HG03565 (cell line): ENCODE data around the gene CFAP77.
"Not testable (repeated sequence)": the region's sequence is repeated elsewhere in the genome, so short reads cannot be mapped to it uniquely, and the experiment has no call there.

Experiments used
- ATAC-seq: cut with Tn5 transposase; IDR thresholded peaks from one replicate; pipeline ENCODE4 v1.9.1; 2021; ENCODE audit warnings: mild to moderate bottlenecking, moderate library complexity; ENCODE audit not compliant: unreplicated experiment

The CFAP77 gene

GRCh38 chr9:132543960-132544359 is 133.9 kb downstream of the CFAP77 start:
- no peak for ATAC-seq

- ATAC-seq = no peak
Observed at GRCh38 chr9:132545578-132545977, 135.6 kb downstream of the CFAP77 start.

GRCh38 chr9:132546148-132547051 is 136.4 kb downstream of the CFAP77 start:
- no peak for ATAC-seq

- no peak for ATAC-seq
Observed at GRCh38 chr9:132547052-132547431, 137.0 kb downstream of the CFAP77 start.

GRCh38 chr9:132547436-132547835 is 137.4 kb downstream of the CFAP77 start:
- no peak for ATAC-seq

- ATAC-seq = no peak
Observed at GRCh38 chr9:132547976-132548730, 138.1 kb downstream of the CFAP77 start.

GRCh38 chr9:132548751-132549640 is 139.0 kb downstream of the CFAP77 start:
- no peak for ATAC-seq

- ATAC-seq = no peak
Observed at GRCh38 chr9:132551556-132551955, 141.5 kb downstream of the CFAP77 start.

- ATAC-seq = no peak
Observed at GRCh38 chr9:132552041-132552440, 142.0 kb downstream of the CFAP77 start.

GRCh38 chr9:132554755-132555154 is 144.7 kb downstream of the CFAP77 start:
- ATAC-seq = no peak

- no peak for ATAC-seq
Observed at GRCh38 chr9:132555528-132555927, 145.5 kb downstream of the CFAP77 start.

- ATAC-seq = no peak
Observed at GRCh38 chr9:132556235-132556634, 146.2 kb downstream of the CFAP77 start.

GRCh38 chr9:132556714-132557113 is 146.7 kb downstream of the CFAP77 start:
- no peak for ATAC-seq

GRCh38 chr9:132557159-132557558 is 147.1 kb downstream of the CFAP77 start:
- ATAC-seq = no peak

GRCh38 chr9:132559711-132560110 is 149.7 kb downstream of the CFAP77 start:
- no peak for ATAC-seq

GRCh38 chr9:132560616-132561202 is 150.7 kb downstream of the CFAP77 start:
- no peak for ATAC-seq

GRCh38 chr9:132562306-132562573 is 152.2 kb downstream of the CFAP77 start:
- ATAC-seq = no peak

- ATAC-seq = no peak
Observed at GRCh38 chr9:132564526-132564925, 154.5 kb downstream of the CFAP77 start.

- not testable (repeated sequence) for ATAC-seq
Observed at GRCh38 chr9:132568787-132569186, 158.8 kb downstream of the CFAP77 start.

GRCh38 chr9:132571806-132572600 is 162.0 kb downstream of the CFAP77 start:
- no peak for ATAC-seq
